ENCODE measurements around the gene MIB2. TPM values are rescaled to one million over a fixed set of nuclear protein-coding genes. Genes with fewer than 3 reads are reported as not detected.
"Not testable (repeated sequence)": the region's sequence is repeated elsewhere in the genome, so short reads cannot be mapped to it uniquely, and the experiment has no call there.

The MIB2 gene
- total RNA-seq, 1 donor from 2014 or later: 55.5 TPM

- DNase-seq (ENCODE audit: low read depth): no peak
- Histone ChIP-seq H3K36me3 (ENCODE audit: control insufficient read depth, insufficient read depth, low read length) (peaks cover 2% of the 10 kb centered on the region), H3K4me3 (ENCODE audit: low read depth, low read length) (no peak overlapping the region), H3K27me3 (ENCODE audit: control insufficient read depth, insufficient read depth, low read length) (no peaks in the 10 kb centered on the region)
- TF ChIP-seq CTCF (IDR thresholded peaks at IDR 0.05; ENCODE audit: insufficient read depth, low read length, poor library complexity, severe bottlenecking): no peak
These were observed 51.2 kb downstream of the MIB2 start for GRCh38 chr1:1666526-1666925.

GRCh38 chr1:1669468-1670440 lies 54.5 kb downstream of the MIB2 start:
- DNase-seq (ENCODE audit: low read depth): no peak
- no peak for TF ChIP-seq CTCF (IDR thresholded peaks at IDR 0.05; ENCODE audit: insufficient read depth, low read length, poor library complexity, severe bottlenecking)
- Histone ChIP-seq H3K36me3 (ENCODE audit: control insufficient read depth, insufficient read depth, low read length) (peaks cover 2% of the 10 kb centered on the region), H3K4me3 (ENCODE audit: low read depth, low read length) (no peak overlapping the region), H3K27me3 (ENCODE audit: control insufficient read depth, insufficient read depth, low read length) (no peaks in the 10 kb centered on the region)

GRCh38 chr1:1670866-1671265 lies 55.6 kb downstream of the MIB2 start:
- no peaks in the 10 kb centered on the region for H3K36me3 ChIP-seq (ENCODE audit: control insufficient read depth, insufficient read depth, low read length)
- no peak for TF ChIP-seq CTCF (IDR thresholded peaks at IDR 0.05; ENCODE audit: insufficient read depth, low read length, poor library complexity, severe bottlenecking)
- DNase-seq (ENCODE audit: low read depth): no peak
- H3K4me3 ChIP-seq (ENCODE audit: low read depth, low read length): no peak overlapping the region
- H3K27me3 ChIP-seq (ENCODE audit: control insufficient read depth, insufficient read depth, low read length): no peaks in the 10 kb centered on the region

- Histone ChIP-seq H3K4me3 (ENCODE audit: low read depth, low read length) (no peak overlapping the region), H3K27me3 (ENCODE audit: control insufficient read depth, insufficient read depth, low read length) (no peaks in the 10 kb centered on the region), H3K36me3 (ENCODE audit: control insufficient read depth, insufficient read depth, low read length) (no peaks in the 10 kb centered on the region)
- DNase-seq (ENCODE audit: low read depth): no peak
- TF ChIP-seq CTCF (IDR thresholded peaks at IDR 0.05; ENCODE audit: insufficient read depth, low read length, poor library complexity, severe bottlenecking): no peak
These were observed 56.2 kb downstream of the MIB2 start for GRCh38 chr1:1671365-1672119.

GRCh38 chr1:1672181-1672965 lies 57.1 kb downstream of the MIB2 start:
- H3K4me3 ChIP-seq (ENCODE audit: low read depth, low read length): no peak overlapping the region
- no peak for DNase-seq (ENCODE audit: low read depth)
- H3K36me3 ChIP-seq (ENCODE audit: control insufficient read depth, insufficient read depth, low read length): no peaks in the 10 kb centered on the region
- H3K27me3 ChIP-seq (ENCODE audit: control insufficient read depth, insufficient read depth, low read length): no peaks in the 10 kb centered on the region
- no peak for TF ChIP-seq CTCF (IDR thresholded peaks at IDR 0.05; ENCODE audit: insufficient read depth, low read length, poor library complexity, severe bottlenecking)

- not testable (repeated sequence) for DNase-seq (ENCODE audit: low read depth); H3K27me3 ChIP-seq (ENCODE audit: control insufficient read depth, insufficient read depth, low read length); H3K4me3 ChIP-seq (ENCODE audit: low read depth, low read length); H3K36me3 ChIP-seq (ENCODE audit: control insufficient read depth, insufficient read depth, low read length)
These were observed 59.5 kb downstream of the MIB2 start for GRCh38 chr1:1674806-1675205.

- H3K4me3 ChIP-seq (ENCODE audit: low read depth, low read length); DNase-seq (ENCODE audit: low read depth); H3K27me3 ChIP-seq (ENCODE audit: control insufficient read depth, insufficient read depth, low read length); H3K36me3 ChIP-seq (ENCODE audit: control insufficient read depth, insufficient read depth, low read length): not testable (repeated sequence)
These were observed 59.9 kb downstream of the MIB2 start for GRCh38 chr1:1675218-1675617.

GRCh38 chr1:1676087-1676486 lies 60.8 kb downstream of the MIB2 start:
- H3K27me3 ChIP-seq (ENCODE audit: control insufficient read depth, insufficient read depth, low read length); H3K36me3 ChIP-seq (ENCODE audit: control insufficient read depth, insufficient read depth, low read length); DNase-seq (ENCODE audit: low read depth); H3K4me3 ChIP-seq (ENCODE audit: low read depth, low read length): not testable (repeated sequence)

Measured in kidney epithelial cell (primary cell).